Measurements from ENCODE around the gene DCP2.
A peak's percentile ranks its signal among the peaks of the same experiment; 100 is the strongest.

DCP2 gene

DNA sequence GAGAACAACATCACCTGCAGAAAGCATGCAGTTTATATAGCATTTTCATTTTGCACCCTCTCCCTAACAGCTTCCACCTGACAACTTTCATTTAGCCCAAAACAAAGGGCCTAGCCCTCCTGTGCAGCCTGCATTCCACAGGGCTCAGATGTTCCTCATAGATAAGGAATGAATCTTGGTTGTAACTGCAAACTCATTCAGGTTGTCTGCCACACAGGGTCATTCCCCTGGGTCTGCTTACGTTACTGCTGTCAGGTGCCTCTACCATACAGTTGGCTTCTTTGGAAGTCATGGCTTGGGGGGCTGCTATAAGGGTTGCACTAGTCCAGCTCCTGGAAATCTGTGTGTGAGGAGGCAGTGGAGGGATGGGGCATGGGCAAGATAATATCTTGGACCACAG lies 2.7 kb upstream of the DCP2 start:
- TF ChIP-seq CTCF (IDR thresholded peaks at IDR 0.05; ENCODE audit: borderline replicate concordance, extremely low read depth, low read length, poor library complexity, severe bottlenecking) (no peak), EZH2 (IDR thresholded peaks at IDR 0.05; ENCODE audit: borderline replicate concordance, low read depth, low read length, severe bottlenecking) (no peak)
- Histone ChIP-seq H3K4me1 (ENCODE audit: insufficient read depth, low read length) (peaks cover 23% of the 10 kb centered on the region), H2AFZ (ENCODE audit: low read depth, low read length) (peak overlapping the region; percentile 18; the same call in 1 of the 2 replicates)

DNA sequence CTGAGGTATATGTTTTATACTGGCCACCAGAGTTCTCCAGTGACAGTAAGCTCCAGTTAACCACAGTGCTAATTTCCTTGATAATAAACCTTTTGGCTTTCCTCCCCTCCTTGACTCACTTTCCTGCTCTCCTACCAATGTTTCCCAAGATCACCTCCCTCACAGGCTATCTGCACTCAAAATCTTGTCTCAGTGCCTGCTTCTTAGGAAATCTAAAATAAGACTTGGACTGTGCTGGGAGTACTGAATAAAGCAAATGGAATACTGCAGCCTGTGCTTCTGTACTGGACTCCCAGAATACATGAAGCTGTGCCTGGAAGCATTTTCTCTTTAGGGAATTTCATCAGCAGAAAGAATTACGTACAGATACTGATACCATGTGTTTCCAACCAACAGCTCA lies 1.7 kb upstream of the DCP2 start:
- Histone ChIP-seq H3K9me3 (ENCODE audit: insufficient read depth, low read length, severe bottlenecking) (no peaks in the 10 kb centered on the region), H3K79me2 (ENCODE audit: insufficient read depth, low read length) (peaks cover 33% of the 10 kb centered on the region), H2AFZ (ENCODE audit: low read depth, low read length) (peak overlapping the region; percentile 68), H3K27ac (ENCODE audit: low read length) (no peak overlapping the region), H3K4me1 (ENCODE audit: insufficient read depth, low read length) (peaks cover 32% of the 10 kb centered on the region), H3K36me3 (ENCODE audit: insufficient read depth, low read length) (peaks cover 3% of the 10 kb centered on the region; the same call in 1 of the 2 replicates), H3K4me2 (ENCODE audit: insufficient read depth, low read length) (no peak overlapping the region), H3K27me3 (ENCODE audit: insufficient read depth, low read length, poor library complexity) (no peaks in the 10 kb centered on the region), H3K9ac (ENCODE audit: low read depth, low read length) (no peak overlapping the region), H4K20me1 (ENCODE audit: insufficient read depth, low read length) (peaks cover 13% of the 10 kb centered on the region; the same call in 1 of the 2 replicates), H3K4me3 (ENCODE audit: low read depth in 1 of 2, low read length in 2 of 2) (no peak overlapping the region)
- DNase-seq (no peak), ATAC-seq (ENCODE audit: insufficient read depth, low read depth) (no peak)
- TF ChIP-seq CTCF (IDR thresholded peaks at IDR 0.05; ENCODE audit: borderline replicate concordance, extremely low read depth, low read length, poor library complexity, severe bottlenecking) = no peak
- no peak for TF ChIP-seq EZH2 (IDR thresholded peaks at IDR 0.05; ENCODE audit: borderline replicate concordance, low read depth, low read length, severe bottlenecking)

More for the DNA sequence above, 2.7 kb upstream of the DCP2 start:
- H4K20me1 ChIP-seq (ENCODE audit: insufficient read depth, low read length) = peaks cover 6% of the 10 kb centered on the region; the same call in 1 of the 2 replicates
- no peak overlapping the region for H3K4me2 ChIP-seq (ENCODE audit: insufficient read depth, low read length)
- no peak overlapping the region for H3K4me3 ChIP-seq (ENCODE audit: low read depth in 1 of 2, low read length in 2 of 2)
- H3K9me3 ChIP-seq (ENCODE audit: insufficient read depth, low read length, severe bottlenecking) = no peaks in the 10 kb centered on the region
- ATAC-seq (ENCODE audit: insufficient read depth, low read depth) (no peak), DNase-seq (no peak)
- no peak overlapping the region for H3K27ac ChIP-seq (ENCODE audit: low read length)
- H3K27me3 ChIP-seq (ENCODE audit: insufficient read depth, low read length, poor library complexity) = no peaks in the 10 kb centered on the region
- peaks cover 3% of the 10 kb centered on the region; the same call in 1 of the 2 replicates for H3K36me3 ChIP-seq (ENCODE audit: insufficient read depth, low read length)
- peaks cover 23% of the 10 kb centered on the region for H3K79me2 ChIP-seq (ENCODE audit: insufficient read depth, low read length)
- no peak overlapping the region for H3K9ac ChIP-seq (ENCODE audit: low read depth, low read length)

GRCh38 chr5:112975721-112976431 lies 722 bp upstream of the DCP2 start:
- Histone ChIP-seq H3K27ac (ENCODE audit: low read length) (peak overlapping the region; percentile 88), H3K4me2 (ENCODE audit: insufficient read depth, low read length) (peak overlapping the region; percentile 61), H4K20me1 (ENCODE audit: insufficient read depth, low read length) (peaks cover 16% of the 10 kb centered on the region; the same call in 1 of the 2 replicates), H3K4me3 (ENCODE audit: low read depth in 1 of 2, low read length in 2 of 2) (peak overlapping the region; percentile 6 to 71; a peak in 3 of 4 replicates), H3K9ac (ENCODE audit: low read depth, low read length) (peak overlapping the region; percentile 80), H3K27me3 (ENCODE audit: insufficient read depth, low read length, poor library complexity) (no peaks in the 10 kb centered on the region), H3K9me3 (ENCODE audit: insufficient read depth, low read length, severe bottlenecking) (no peaks in the 10 kb centered on the region), H2AFZ (ENCODE audit: low read depth, low read length) (peak overlapping the region; percentile 68), H3K79me2 (ENCODE audit: insufficient read depth, low read length) (peaks cover 43% of the 10 kb centered on the region), H3K4me1 (ENCODE audit: insufficient read depth, low read length) (peaks cover 39% of the 10 kb centered on the region), H3K36me3 (ENCODE audit: insufficient read depth, low read length) (peaks cover 5% of the 10 kb centered on the region)
- ATAC-seq (ENCODE audit: insufficient read depth, low read depth) (peak; percentile 42), DNase-seq (no peak)
- TF ChIP-seq EZH2 (IDR thresholded peaks at IDR 0.05; ENCODE audit: borderline replicate concordance, low read depth, low read length, severe bottlenecking) = no peak
- TF ChIP-seq CTCF (IDR thresholded peaks at IDR 0.05; ENCODE audit: borderline replicate concordance, extremely low read depth, low read length, poor library complexity, severe bottlenecking) = no peak

All from DND-41 (cell line).